HFF-Myc (cell line): ENCODE results near the gene MGA.

Experiments
- DNase-seq: peaks from one replicate; pipeline ENCODE4 v3.0.0-alpha.2; 2011; ENCODE audit warnings: low read depth; ENCODE audit errors: extremely low read depth
- H3K4me3 ChIP-seq: replicated peaks from 2 replicates; pipeline ENCODE4 v1.5.1; 2011; ENCODE audit warnings: low read depth, mild to moderate bottlenecking, control low read depth, low read length
- TF ChIP-seq, protein P1 (sequence below): IDR thresholded peaks from 2 replicates; pipeline ENCODE4 v1.5.1; 2012; ENCODE audit warnings: mild to moderate bottlenecking, low read depth, low read length, control low read depth; ENCODE audit errors: missing control alignments

Gene MGA

DNA sequence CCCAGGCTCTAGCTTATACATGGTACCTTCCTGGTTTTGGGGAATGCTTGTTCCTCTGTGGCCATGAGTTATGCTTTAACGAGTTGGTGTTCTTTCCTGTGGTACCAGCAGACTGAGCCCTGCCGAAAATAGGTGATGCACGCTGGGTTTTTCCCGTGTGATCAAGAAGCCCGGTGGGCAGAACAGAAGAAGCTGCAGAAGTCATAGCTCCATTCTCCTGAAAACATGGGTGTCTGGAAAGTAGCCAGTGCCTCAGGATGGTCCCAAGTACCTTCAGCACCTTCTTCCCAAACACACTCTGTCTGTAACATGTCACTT, 139.2 kb downstream of the MGA start:
- DNase-seq: no peak
- TF ChIP-seq, protein P1, sequence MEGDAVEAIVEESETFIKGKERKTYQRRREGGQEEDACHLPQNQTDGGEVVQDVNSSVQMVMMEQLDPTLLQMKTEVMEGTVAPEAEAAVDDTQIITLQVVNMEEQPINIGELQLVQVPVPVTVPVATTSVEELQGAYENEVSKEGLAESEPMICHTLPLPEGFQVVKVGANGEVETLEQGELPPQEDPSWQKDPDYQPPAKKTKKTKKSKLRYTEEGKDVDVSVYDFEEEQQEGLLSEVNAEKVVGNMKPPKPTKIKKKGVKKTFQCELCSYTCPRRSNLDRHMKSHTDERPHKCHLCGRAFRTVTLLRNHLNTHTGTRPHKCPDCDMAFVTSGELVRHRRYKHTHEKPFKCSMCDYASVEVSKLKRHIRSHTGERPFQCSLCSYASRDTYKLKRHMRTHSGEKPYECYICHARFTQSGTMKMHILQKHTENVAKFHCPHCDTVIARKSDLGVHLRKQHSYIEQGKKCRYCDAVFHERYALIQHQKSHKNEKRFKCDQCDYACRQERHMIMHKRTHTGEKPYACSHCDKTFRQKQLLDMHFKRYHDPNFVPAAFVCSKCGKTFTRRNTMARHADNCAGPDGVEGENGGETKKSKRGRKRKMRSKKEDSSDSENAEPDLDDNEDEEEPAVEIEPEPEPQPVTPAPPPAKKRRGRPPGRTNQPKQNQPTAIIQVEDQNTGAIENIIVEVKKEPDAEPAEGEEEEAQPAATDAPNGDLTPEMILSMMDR: no peak
- H3K4me3 ChIP-seq: no peak overlapping the region

DNA sequence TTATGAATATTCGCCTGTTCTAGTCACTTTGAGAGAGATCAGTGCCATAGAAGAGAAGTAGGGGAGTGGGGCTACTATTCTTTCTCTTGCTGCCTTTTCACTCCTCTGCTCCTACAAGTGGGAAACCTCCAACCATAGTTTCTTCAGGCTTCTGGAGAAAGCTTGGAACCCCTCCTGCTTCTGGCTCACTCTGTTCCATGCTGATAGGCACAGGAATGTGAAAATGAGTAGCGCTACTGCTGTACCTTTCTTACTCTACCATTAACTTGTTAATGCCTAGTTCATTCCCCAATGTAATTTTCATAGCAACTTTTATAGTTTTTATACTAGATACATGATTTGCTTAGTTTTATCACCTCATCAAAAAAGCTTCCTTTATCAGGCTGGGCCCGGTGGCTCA, 141.0 kb downstream of the MGA start:
- H3K4me3 ChIP-seq: no peak overlapping the region
- TF ChIP-seq, protein P1: no peak
- DNase-seq: no peak

DNA sequence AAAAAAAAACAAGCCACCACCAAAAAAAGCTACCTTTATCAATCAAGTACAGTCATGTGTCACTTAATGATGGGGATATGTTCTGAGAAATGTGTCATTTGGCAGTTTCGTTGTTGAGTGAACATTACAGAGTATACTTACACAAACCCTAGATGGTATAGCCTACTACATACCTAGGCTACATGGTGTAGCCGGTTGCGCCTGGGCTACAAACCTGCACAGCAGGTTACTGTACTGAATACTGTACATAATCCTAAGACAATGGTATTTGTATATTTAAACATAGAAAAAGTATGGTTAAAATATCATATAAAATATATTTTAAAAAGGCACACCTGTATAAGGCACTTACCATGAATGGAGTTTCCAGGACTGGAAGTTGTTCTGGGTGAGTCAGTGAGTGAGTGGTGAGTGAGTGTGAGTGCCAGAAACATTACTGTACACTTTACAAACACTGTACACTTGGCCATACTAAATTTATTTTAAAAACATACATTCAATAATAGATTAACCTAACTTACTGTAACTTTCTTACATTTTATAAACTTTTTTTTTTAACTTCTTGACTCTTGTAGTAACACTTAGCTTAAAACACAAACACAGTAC, 141.7 kb downstream of the MGA start:
- H3K4me3 ChIP-seq: no peak overlapping the region
- TF ChIP-seq, protein P1: no peak
- no peak for DNase-seq

DNA sequence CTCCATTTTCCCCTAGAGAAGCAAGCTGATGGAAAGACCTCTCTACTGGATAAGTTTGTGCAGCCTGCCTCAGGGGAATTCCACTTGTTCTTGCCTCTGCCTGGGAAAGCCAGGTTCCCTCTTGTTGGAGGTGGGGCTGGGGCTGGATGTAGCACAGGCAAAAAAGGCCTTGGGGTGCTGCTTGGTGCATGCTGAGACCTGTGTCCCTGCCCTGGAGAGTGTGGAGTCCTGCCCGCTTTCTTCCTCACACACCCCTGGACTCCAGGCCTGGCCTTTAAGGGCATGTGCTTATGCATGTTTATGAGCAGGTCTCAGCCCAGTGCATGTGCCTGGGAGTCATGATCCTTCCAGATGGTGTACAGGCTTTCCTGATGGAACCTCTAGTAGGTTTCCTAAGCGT, 144.2 kb downstream of the MGA start:
- TF ChIP-seq, protein P1: no peak
- DNase-seq: no peak
- H3K4me3 ChIP-seq: no peak overlapping the region

DNA sequence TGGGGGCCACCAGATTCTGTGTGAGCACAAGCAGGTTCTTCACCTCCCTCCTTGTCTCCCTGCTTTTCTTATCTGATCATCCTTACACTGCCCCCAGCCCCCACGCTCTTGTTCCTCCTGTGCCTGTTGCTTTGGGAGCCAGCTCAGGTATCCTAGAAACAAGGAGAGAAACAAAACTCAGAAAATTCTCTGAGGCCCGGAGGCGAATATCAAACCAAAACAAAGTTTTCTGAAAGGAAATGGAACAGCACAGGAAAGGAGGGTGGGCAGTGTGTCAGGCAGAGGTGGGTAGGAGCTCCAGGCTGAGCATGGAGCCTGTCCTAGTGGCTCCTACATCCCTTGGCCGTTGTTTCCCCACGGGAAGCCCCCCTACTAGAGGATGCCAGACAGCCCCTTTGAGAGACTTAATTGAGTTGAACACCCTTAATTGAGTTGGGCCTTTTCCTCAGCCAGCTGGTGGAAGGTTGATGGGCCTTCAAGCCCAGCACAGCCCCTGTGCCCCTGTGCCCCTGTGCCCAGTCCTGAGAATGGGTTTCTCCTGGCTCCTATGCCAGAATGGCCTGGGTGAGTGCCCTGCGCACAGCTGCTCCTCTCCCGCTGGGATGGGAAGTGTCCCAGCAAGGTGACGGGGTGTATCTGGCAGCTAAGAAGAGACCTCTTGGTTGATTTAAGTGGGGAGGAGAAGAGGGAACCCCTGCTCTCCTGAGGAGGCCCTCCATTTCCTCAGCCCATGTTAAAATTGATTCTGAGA, 144.9 kb downstream of the MGA start:
- TF ChIP-seq, protein P1: no peak
- no peak overlapping the region for H3K4me3 ChIP-seq
- DNase-seq: no peak

DNA sequence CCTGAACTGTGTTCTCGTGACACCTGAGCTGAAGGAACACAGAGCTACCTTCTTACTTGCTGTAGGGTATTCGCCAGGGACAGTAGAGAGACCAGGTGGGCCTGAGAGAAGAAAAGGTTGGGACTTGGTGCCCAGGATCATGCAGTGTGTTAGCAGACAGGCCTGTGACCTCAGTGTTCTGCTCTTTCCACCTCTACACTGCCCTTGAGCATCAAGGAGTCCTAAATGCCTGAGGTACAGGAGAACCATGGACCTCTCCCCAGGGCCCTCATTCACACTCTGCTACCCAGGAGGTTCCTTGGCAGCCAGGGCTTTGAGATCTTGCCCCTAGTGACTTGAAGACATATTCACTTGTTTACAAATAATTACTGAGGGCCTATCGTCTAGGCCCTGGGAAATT, 145.5 kb downstream of the MGA start:
- TF ChIP-seq, protein P1: no peak
- H3K4me3 ChIP-seq: no peak overlapping the region
- no peak for DNase-seq
